T-helper 9 cell (primary cell): ENCODE measurements around the gene APOO.

Experiments used
- DNase-seq: peaks from one replicate; pipeline ENCODE4 v3.0.0-alpha.2; 2020

APOO gene

DNA sequence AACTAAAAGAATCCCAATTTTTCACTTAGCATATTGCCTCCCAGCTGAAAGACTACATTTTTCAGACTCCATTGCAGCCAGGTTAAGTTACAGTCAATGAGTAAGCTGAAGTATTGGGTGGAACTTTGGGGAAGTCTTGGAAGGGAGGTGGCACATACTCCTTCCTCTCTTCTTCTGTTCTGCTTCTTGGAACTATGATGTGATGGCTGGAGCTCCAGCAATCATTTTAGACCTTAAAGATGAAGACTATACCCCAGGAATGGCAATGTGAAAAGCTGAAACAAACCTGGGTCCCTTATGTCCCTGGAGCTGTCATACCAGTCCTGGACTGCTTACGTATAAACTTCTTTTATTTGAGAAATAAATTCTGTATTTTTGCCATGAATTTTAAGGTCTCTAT, 93.9 kb downstream of the APOO start:
- no peak for DNase-seq

DNA sequence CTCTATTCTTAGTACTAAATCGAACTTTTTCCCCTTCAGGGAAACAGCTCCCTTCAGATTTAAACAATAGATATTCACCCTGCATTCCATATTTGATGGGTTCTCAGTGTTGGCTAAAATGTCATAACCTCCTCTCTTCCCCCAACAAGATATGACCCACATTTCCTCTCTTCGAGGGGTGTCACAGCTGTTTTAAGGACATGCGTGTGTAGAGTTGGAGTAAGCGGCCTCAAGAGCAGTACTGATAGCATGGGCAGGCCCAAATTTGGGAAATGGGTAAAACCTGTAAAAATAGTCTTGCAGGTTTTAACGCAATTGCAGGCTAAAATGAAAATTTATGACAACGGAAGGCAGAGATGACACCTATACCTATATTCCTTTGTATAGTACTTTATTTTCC, 96.1 kb downstream of the APOO start:
- DNase-seq, result no peak

- no peak for DNase-seq
Observed at GRCh38 chrX:23811108-23811651, 96.6 kb downstream of the APOO start.

DNA sequence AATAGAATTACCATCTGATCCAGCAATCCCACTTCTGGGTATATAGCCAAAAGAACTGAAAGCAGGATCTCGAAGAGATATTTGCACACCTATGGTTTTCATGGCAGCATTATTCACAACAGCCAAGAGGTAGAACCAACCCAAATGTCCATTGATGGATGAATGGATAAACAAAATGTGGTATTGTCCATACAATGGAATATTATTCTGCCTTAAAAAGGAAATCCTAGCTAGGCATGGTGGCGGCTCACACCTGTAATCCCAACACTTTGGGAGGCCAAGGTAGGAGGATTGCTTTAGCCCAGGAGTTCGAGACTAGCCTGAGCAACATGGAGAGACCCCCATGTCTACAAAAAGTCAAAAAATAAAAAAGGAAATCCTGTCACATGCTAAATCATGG, 97.5 kb downstream of the APOO start:
- DNase-seq, result no peak

- no peak for DNase-seq
Observed at GRCh38 chrX:23805389-23805788, 102.3 kb downstream of the APOO start.

- no peak for DNase-seq
Observed at GRCh38 chrX:23804578-23804977, 103.2 kb downstream of the APOO start.

- DNase-seq, result no peak
Observed at GRCh38 chrX:23803931-23804381, 103.8 kb downstream of the APOO start.

- DNase-seq, result no peak
Observed at GRCh38 chrX:23802431-23802830, 105.3 kb downstream of the APOO start.

DNA sequence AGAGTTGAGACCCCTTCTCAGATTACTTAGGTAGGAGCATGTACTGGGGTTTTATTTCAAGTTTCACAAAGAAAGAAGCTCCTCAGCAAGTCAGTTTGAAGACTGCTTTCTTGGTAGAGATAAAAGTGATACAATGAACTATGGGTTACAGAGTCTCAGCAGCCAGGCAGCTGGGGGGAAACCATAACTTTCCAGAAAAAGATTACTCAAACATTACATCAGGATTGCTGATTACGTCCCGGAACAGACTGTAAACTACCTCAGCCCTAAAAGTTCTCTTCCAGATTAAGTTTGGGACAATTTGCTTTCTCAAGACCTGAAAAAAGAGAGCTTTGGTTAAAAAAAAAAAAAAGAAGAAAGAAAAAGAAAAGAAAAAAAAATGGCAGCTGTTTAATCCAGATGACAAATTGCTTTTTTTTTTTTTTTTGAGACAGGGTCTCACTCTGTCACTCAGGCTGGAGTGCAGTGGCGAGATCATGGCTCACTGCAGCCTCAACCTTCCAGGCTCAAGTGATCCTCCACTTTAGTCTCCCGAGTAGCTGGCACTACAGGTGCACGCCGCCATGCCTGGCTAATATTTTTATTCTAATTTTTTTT, 108.2 kb downstream of the APOO start:
- no peak for DNase-seq

- DNase-seq, result no peak
Observed at GRCh38 chrX:23797371-23798128, 110.2 kb downstream of the APOO start.

- no peak for DNase-seq
Observed at GRCh38 chrX:23795221-23795620, 112.5 kb downstream of the APOO start.

- DNase-seq, result no peak
Observed at GRCh38 chrX:23792861-23793553, 114.7 kb downstream of the APOO start.

DNA sequence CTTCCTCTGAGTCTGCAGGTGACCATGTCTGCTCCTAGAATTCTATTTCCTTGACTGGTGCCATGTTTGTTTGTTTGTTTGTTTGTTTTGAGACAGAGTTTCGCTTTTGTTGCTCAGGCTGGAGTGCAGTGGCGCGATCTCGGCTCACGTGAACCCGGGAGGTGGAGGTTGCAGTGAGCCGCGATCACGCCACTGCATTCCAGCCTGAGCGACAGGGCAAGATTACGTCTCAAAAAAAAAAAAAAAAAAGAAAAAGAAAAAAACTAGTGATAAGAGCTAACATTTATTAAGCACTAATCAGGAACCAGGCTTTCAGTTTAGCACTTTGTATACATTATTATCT, 117.6 kb downstream of the APOO start:
- DNase-seq, result no peak

DNA sequence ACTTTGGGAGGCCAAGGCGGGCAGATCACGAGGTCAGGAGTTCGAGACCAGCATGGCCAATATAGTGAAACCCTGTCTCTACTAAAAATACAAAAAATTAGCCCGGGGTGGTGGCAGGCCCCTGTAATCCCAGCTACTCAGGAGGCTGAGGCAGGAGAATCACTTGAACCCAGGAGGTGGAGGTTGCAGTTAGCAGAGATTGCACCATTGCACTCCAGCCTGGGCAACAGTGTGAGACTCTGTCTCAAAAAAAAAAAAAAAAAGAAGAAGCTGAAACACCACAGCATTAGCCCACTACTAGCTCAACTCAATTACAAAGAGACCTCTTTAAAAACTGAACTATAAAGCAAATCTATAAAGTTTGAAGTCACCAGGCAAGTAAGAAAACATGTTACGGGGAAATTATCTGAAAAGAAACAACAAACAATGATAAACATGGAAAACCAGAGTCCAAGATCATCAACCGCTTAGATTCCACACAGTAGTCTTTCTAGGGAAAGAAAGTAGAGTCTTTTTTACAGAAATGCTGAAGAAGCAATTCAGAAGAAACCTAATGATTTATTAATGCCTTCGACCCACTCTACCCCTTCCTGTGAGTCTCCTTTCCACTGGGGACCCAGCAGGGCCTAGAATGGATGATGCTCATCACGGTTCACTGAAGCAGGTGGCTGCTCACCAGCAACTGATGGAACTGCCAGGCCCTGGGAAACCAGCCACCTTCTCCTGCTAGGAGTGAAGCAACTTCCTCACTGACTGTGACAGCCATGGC, 118.2 kb downstream of the APOO start:
- no peak for DNase-seq

GRCh38 chrX:23788946-23789345, 118.8 kb downstream of the APOO start:
- DNase-seq, result no peak

DNA sequence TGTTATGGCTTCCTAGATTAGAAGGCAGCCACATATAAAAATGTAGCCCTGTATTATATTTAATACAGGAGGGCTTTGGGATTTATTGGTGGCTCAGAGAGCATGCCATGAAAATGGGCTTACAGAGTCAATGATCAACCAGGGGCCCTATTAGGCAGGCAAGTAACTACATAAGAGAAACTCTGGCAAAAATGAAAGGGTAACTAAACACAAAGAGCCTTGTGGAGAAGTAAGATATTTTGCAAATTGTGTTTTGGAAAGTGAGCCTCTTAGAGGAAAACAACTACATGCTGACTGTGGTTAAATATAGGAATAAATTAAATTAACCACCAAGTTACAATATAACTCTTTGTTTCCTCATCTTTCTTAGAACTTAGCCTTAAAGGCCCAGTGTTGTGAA, 119.2 kb downstream of the APOO start:
- no peak for DNase-seq

DNA sequence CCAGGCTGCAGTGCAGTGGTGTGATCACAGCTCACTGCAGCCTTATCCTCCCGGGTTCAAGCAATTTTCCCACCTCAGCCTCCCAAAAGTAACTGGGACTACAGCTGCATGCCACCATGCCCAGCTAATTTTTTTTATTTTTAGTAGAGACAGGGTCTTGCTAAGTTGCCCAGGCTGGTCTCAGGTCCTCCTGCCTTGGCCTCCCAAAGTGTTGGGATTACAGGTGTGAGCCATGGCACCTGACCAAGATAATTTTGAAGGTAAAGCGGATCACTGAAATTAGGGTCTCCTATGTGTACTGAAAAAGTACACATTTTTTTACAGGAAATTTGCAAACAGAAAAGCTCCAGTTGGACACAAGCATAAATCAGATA, 120.0 kb downstream of the APOO start:
- DNase-seq, result no peak

- DNase-seq, result no peak
Observed at GRCh38 chrX:23786268-23786815, 121.4 kb downstream of the APOO start.

DNA sequence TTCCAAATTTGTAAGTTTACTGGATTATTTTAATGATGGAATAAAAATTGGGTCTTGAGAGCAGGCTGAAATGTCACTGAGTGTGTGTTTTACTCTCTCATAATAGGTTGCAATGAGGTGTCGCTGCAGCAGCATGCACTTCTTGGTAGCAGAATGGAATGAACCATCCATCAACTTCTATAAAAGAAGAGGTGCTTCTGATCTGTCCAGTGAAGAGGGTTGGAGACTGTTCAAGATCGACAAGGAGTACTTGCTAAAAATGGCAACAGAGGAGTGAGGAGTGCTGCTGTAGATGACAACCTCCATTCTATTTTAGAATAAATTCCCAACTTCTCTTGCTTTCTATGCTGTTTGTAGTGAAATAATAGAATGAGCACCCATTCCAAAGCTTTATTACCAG, 122.2 kb downstream of the APOO start:
- no peak for DNase-seq

GRCh38 chrX:23784470-23785331, 123.0 kb downstream of the APOO start:
- no peak for DNase-seq

DNA sequence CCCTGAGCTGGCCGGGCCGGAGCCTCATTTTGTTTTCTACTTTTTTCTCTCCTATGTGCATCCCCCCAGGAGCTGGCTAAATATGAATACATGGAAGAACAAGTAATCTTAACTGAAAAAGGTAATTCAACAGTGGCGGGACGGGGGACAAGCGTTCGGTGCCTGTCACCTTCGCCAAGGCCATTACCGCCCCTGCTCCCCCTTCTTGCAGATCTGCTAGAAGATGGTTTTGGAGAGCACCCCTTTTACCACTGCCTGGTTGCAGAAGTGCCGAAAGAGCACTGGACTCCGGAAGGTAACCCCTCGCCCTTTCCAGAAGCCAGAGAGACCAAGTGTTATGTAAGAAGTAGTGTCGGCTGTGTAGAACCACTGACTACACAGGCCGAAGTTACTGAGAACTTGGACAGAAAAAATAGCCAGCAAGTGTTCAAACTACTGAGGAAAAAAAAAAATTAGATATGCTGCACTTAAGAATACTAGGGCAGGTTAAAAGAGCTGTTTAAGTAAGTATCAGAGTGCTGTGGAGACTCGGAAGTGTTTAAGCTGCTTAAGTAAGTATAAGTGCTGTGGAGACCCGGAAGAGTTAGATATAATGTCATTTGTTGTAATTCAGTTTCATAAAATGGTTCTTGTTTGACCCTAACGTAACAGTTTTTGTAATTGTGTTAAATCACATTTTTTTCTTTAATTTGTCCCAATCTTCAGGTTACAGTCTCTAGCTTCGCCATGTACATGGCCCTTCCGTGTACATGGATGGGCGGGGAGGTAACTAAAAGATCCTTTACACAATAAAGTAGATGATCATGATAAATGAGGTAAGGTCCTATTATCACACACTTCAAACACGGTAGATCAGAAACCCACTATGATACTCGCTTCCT, 123.9 kb downstream of the APOO start:
- no peak for DNase-seq
